A549 (cell line): ENCODE results near the gene KLHDC8B. TPM values are rescaled to one million over a fixed set of nuclear protein-coding genes. Genes with fewer than 3 reads are reported as not detected.

ENCODE experiments used
- ATAC-seq, 2 experiments: fragments of 200-7000 bp in 1 of 2; fragments of >200 bp in 1 of 2; cut with Nextera tagmentation in 1 of 2; cut with Tn5 transposase in 1 of 2; 3 replicates each; pipeline versions ENCODE4 v1.8.0 to v1.9.1; 2018 to 2020; ENCODE audit warnings: mild to moderate bottlenecking in 1 of 2, moderate library complexity in 1 of 2
- CTCF ChIA-PET: fragments of 300-600 bp; sonication (Branson Sonifier 250); formaldehyde crosslinking; extraction: SDS; loops from one replicate; lab custom pipeline; 2021; ENCODE audit warnings: antibody characterized with exemption, inconsistent platforms; lab: Yijun Ruan, JAX
- POLR2A ChIA-PET: fragments of 350-600 bp; formaldehyde crosslinking; extraction: SDS; loops from one replicate; lab custom pipeline; 2021; ENCODE audit warnings: antibody characterized with exemption, inconsistent platforms; lab: Yijun Ruan, JAX
- DNase-seq, 2 experiments: peaks; one replicate each; pipeline versions ENCODE4 v3.0.0 to v3.0.0-alpha.2; 2011 to 2016; ENCODE audit warnings: low read depth in 1 of 2, low spot score in 1 of 2
- FAIRE-seq: peaks from 2 replicates; lab custom pipeline; 2011; peaks lifted over from hg19 to GRCh38; lab: Jason Lieb, UNC
- H3K27ac ChIP-seq, 2 experiments: fragments of >200 bp; sonication (Bioruptor Twin); formaldehyde crosslinking; 3 replicates each; pipeline ENCODE4 v1.5.1; 2016 to 2017
- H3K4me1 ChIP-seq: fragments of >200 bp; sonication (Bioruptor Twin); formaldehyde crosslinking; 3 replicates; pipeline ENCODE4 v1.6.1; 2016
- H3K4me2 ChIP-seq: fragments of >200 bp; sonication (Bioruptor Twin); formaldehyde crosslinking; 3 replicates; pipeline ENCODE4 v1.6.1; 2016
- H3K4me3 ChIP-seq: fragments of >200 bp; sonication (Bioruptor Twin); formaldehyde crosslinking; 3 replicates; pipeline ENCODE4 v1.5.1; 2016
- H3K9me3 ChIP-seq: fragments of >200 bp; sonication (Bioruptor Twin); formaldehyde crosslinking; 3 replicates; pipeline ENCODE4 v1.6.1; 2016
- ATOH8 ChIP-seq: fragments of 250-450 bp; sonication (Bioruptor Pico); IDR thresholded peaks from 2 replicates; pipeline ENCODE4 v1.5.0; 2020; ENCODE audit warnings: low read depth, mild to moderate bottlenecking, moderate library complexity
- CBX2 ChIP-seq: fragments of 200-600 bp; sonication (generic); IDR thresholded peaks from 2 replicates; pipeline ENCODE4 v1.6.1; 2016; ENCODE audit warnings: low read depth, mild to moderate bottlenecking, borderline replicate concordance
- CEBPB ChIP-seq, 2 experiments: fragments of >200 bp in 1 of 2; sonication (Bioruptor Twin) in 1 of 2; formaldehyde crosslinking in 1 of 2; IDR thresholded peaks; 2 replicates each; pipeline ENCODE4 v1.6.1; 2012 to 2016
- CHD2 ChIP-seq: fragments of 150-350 bp; IDR thresholded peaks from 2 replicates; pipeline ENCODE4 v1.6.1; 2014; ENCODE audit warnings: low read length; ENCODE audit not compliant: partially characterized antibody
- FOSB ChIP-seq: fragments of 250-450 bp; sonication (Bioruptor Pico); IDR thresholded peaks from 2 replicates; pipeline ENCODE4 v1.5.0; 2020; ENCODE audit warnings: mild to moderate bottlenecking, moderate library complexity
- FOSL2 ChIP-seq, 2 experiments: fragments of 450-650 bp in 1 of 2; fragments of >200 bp in 1 of 2; sonication (Bioruptor Twin) in 1 of 2; formaldehyde crosslinking; IDR thresholded peaks; 2 replicates each; pipeline versions ENCODE4 v1.5.0 to v1.6.1; 2016 to 2020; ENCODE audit warnings: mild to moderate bottlenecking in 1 of 2, moderate library complexity in 1 of 2
- HEYL ChIP-seq: fragments of 250-450 bp; sonication (Bioruptor Pico); IDR thresholded peaks from 2 replicates; pipeline ENCODE4 v1.8.0; 2021; ENCODE audit warnings: mild to moderate bottlenecking, moderate library complexity
- MAFK ChIP-seq: fragments of 450-650 bp; IDR thresholded peaks from 2 replicates; pipeline ENCODE4 v1.6.1; 2014; ENCODE audit not compliant: partially characterized antibody
- MAX ChIP-seq: IDR thresholded peaks from 2 replicates; pipeline ENCODE4 v1.6.1; 2012
- NFE2L2 ChIP-seq: fragments of 150-350 bp; conservative IDR thresholded peaks from 2 replicates; pipeline ENCODE4 v1.6.1; 2014; ENCODE audit warnings: low read length
- NR3C1 ChIP-seq: fragments of >200 bp; sonication (Bioruptor Twin); formaldehyde crosslinking; IDR thresholded peaks from 3 replicates; pipeline ENCODE4 v1.6.1; 2017
- SMC3 ChIP-seq: fragments of >200 bp; sonication (Bioruptor Twin); formaldehyde crosslinking; IDR thresholded peaks from 3 replicates; pipeline ENCODE4 v1.6.1; 2018; ENCODE audit warnings: inconsistent platforms
- ZFP36 ChIP-seq: fragments of 450-650 bp; IDR thresholded peaks from 2 replicates; pipeline ENCODE4 v1.6.1; 2014; ENCODE audit warnings: borderline replicate concordance; ENCODE audit not compliant: partially characterized antibody
- ZSCAN20 ChIP-seq: fragments of 250-450 bp; sonication (Bioruptor Pico); IDR thresholded peaks from 2 replicates; pipeline ENCODE4 v1.8.0; 2022; ENCODE audit warnings: mild to moderate bottlenecking, moderate library complexity
- WGBS: methylation state at CpG from one replicate; pipeline ENCODE4 v1.1.6; 2017; ENCODE audit errors: missing lambda C conversion rate; 5-methylcytosine and 5-hydroxymethylcytosine counted together
- polyA plus RNA-seq, 4 experiments: library from polyadenylated mRNA; depleted of rRNA in 3 of 4; stranded (reverse); fragments of >200 nt; fragmentation: RNase III in 1 of 4; extraction: RNeasy Plus Mini Kit Qiagen cat#74134 plus additional on column Dnase treatment in 1 of 4; gene quantifications; 2 replicates in 3 of 4; 3 replicates in 1 of 4; pipeline ENCODE4 v1.2.3, GENCODE V29; 2011 to 2017

The KLHDC8B gene
- polyA plus RNA-seq, 2 of the 4 experiments (the other 2 are of a cell fraction): 7.4 to 9.9 TPM

GRCh38 chr3:49161197-49161596 lies 10.2 kb upstream of the KLHDC8B start:
- Histone ChIP-seq H3K4me3 (no peak overlapping the region), H3K4me2 (no peak overlapping the region), H3K9me3 (no peaks in the 10 kb centered on the region), H3K27ac (no peak overlapping the region), H3K4me1 (peaks cover 7% of the 10 kb centered on the region; the same call in 1 of the 3 replicates)
- POLR2A ChIA-PET: interaction anchor here (1.0 kb wide), 1 partner anchor 27 kb away, joined by 5 read pairs; no protein-coding TSS in a partner anchor
- ATAC-seq: no peak
- 100% methylated on average over 1 of the region's 2 CpGs for WGBS
- no peak for TF ChIP-seq NFE2L2
- TF ChIP-seq SMC3: no peak
- TF ChIP-seq NR3C1: no peak
- TF ChIP-seq ATOH8 (CRISPR knock-in tag): no peak
- no peak for TF ChIP-seq CBX2
- TF ChIP-seq ZSCAN20 (CRISPR knock-in tag): no peak
- CTCF ChIA-PET: interaction anchor here (1.6 kb wide), 1 partner anchor 10 kb away, joined by 8 read pairs; the partner anchor contains the start of gene KLHDC8B
- no peak for FAIRE-seq
- DNase-seq: no peak

- ChIA-PET POLR2A (interaction anchor here (1.0 kb wide), 1 partner anchor 28 kb away, joined by 5 read pairs; no protein-coding TSS in a partner anchor), CTCF (interaction anchor here (1.6 kb wide), 1 partner anchor 9 kb away, joined by 8 read pairs; the partner anchor contains the start of gene KLHDC8B)
- FAIRE-seq (no peak), ATAC-seq (no peak), DNase-seq (no peak)
- Histone ChIP-seq H3K4me3 (no peak overlapping the region), H3K4me2 (no peak overlapping the region), H3K27ac (no peak overlapping the region)
- 100% methylated on average over 3 of the region's 3 CpGs for WGBS
- no peak for TF ChIP-seq ZFP36
- TF ChIP-seq, all 56 proteins: peak for 0
- Histone ChIP-seq H3K4me1 (peaks cover 12% of the 10 kb centered on the region; the same call in 2 of the 3 replicates), H3K9me3 (peaks cover 7% of the 10 kb centered on the region)
Measured at GRCh38 chr3:49161808-49162530, 9.4 kb upstream of the KLHDC8B start.

GRCh38 chr3:49162751-49163419 lies 8.5 kb upstream of the KLHDC8B start:
- Histone ChIP-seq H3K4me2 (no peak overlapping the region), H3K4me3 (no peak overlapping the region), H3K9me3 (peaks cover 9% of the 10 kb centered on the region), H3K4me1 (peaks cover 12% of the 10 kb centered on the region; the same call in 2 of the 3 replicates)
- 98% methylated on average over 10 of the region's 21 CpGs for WGBS
- ChIA-PET POLR2A (no interaction called here), CTCF (interaction anchor here (1.6 kb wide), 2 partner anchors 8 to 29 kb away, joined by 3 to 8 read pairs; partner anchors contain the start of gene KLHDC8B)
- ATAC-seq: no peak
- no peak for FAIRE-seq
- DNase-seq: no peak
- no peak for TF ChIP-seq CBX2
- TF ChIP-seq FOSL2 (IDR thresholded peaks at IDR 0.05): no peak
- TF ChIP-seq FOSL2 (CRISPR knock-in tag; IDR thresholded peaks at IDR 0.05): no peak
- TF ChIP-seq CHD2: no peak
- TF ChIP-seq, all 56 proteins: peak for 0
- H3K27ac ChIP-seq: no peak overlapping the region

- Histone ChIP-seq H3K4me1 (peaks cover 12% of the 10 kb centered on the region; the same call in 2 of the 3 replicates), H3K27ac (no peak overlapping the region), H3K4me3 (no peak overlapping the region), H3K4me2 (no peak overlapping the region), H3K9me3 (peaks cover 9% of the 10 kb centered on the region)
- ATAC-seq (no peak), DNase-seq (no peak), FAIRE-seq (no peak)
- ChIA-PET CTCF (interaction anchor here (0.6 to 1.6 kb wide), 2 partner anchors 22 to 30 kb away, joined by 3 to 7 read pairs; no protein-coding TSS in a partner anchor), POLR2A (no interaction called here)
- TF ChIP-seq MAX (no peak), MAFK (no peak), FOSB (no peak), HEYL (no peak), CEBPB (IDR thresholded peaks at IDR 0.05) (no peak), ZFP36 (no peak)
- 96% methylated on average over 8 of the region's 8 CpGs for WGBS
Measured at GRCh38 chr3:49163609-49164008, 7.8 kb upstream of the KLHDC8B start.
